AG04449 (cell line): ENCODE measurements around the gene TEKTIP1.

Experiments
- CTCF ChIA-PET: fragments of 350-600 bp; formaldehyde crosslinking; extraction: SDS; loops from one replicate; lab custom pipeline; 2021; ENCODE audit warnings: antibody characterized with exemption; lab: Yijun Ruan, JAX
- POLR2A ChIA-PET: fragments of 400-600, 350-600 bp; formaldehyde crosslinking; extraction: SDS; loops from one replicate; lab custom pipeline; 2020; ENCODE audit warnings: antibody characterized with exemption, inconsistent platforms; lab: Yijun Ruan, JAX
- DNase-seq: peaks from one replicate; pipeline ENCODE4 v3.0.0-alpha.2; 2010; ENCODE audit warnings: low read depth, low spot score
- H3K4me3 ChIP-seq: 2 replicates; pipeline ENCODE4 v1.5.1; 2011; ENCODE audit warnings: low read depth, mild to moderate bottlenecking, control low read depth, low read length
- TF ChIP-seq, protein P1 (sequence below): IDR thresholded peaks from one replicate; pipeline ENCODE4 v1.5.1; 2011; ENCODE audit warnings: mild to moderate bottlenecking, moderate library complexity, low read length, control low read depth, inconsistent platforms; ENCODE audit not compliant: insufficient read depth; ENCODE audit errors: missing control alignments

TEKTIP1 gene

DNA sequence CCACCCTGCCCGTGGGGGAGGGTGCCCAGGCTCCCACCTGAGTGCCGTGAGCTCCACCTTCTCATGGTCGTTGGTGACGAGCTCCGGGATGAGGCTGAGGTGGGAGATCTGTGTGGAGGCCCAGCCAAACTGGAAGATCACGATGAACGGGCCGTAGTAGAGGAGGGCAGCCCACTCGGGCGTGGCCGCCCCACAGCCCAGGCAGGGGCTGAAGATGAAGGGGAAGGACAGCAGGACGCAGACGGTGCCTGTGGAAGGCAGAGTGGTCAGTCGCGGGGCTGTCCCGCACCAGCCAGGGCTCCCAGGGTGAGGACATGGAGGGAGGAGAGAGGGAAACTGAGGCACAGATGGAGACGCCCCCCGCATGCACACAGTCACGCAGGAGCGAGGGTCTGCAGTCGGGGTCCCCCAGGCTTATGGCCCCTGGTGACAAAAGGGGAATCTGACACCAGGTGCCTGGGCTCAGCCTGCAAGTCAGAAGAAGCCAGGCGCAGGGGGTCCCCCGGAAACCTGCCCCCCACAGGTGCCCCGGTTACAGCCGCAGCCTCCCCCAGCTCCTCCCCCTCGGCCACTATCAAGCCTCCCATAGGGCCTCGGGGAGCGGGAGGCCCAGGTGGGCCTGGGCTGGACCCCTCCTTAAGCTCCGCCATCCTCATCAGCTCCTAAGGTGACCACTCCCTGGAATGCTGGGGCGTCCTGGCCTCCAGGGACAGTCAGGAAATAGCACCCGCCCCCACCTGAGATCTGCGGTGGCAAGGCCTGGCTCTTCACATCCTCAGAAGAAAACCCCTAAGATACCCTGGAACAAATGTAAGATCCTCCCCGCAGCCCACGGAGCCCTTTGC, 12.2 kb downstream of the TEKTIP1 start:
- DNase-seq, result no peak
- TF ChIP-seq, protein P1, sequence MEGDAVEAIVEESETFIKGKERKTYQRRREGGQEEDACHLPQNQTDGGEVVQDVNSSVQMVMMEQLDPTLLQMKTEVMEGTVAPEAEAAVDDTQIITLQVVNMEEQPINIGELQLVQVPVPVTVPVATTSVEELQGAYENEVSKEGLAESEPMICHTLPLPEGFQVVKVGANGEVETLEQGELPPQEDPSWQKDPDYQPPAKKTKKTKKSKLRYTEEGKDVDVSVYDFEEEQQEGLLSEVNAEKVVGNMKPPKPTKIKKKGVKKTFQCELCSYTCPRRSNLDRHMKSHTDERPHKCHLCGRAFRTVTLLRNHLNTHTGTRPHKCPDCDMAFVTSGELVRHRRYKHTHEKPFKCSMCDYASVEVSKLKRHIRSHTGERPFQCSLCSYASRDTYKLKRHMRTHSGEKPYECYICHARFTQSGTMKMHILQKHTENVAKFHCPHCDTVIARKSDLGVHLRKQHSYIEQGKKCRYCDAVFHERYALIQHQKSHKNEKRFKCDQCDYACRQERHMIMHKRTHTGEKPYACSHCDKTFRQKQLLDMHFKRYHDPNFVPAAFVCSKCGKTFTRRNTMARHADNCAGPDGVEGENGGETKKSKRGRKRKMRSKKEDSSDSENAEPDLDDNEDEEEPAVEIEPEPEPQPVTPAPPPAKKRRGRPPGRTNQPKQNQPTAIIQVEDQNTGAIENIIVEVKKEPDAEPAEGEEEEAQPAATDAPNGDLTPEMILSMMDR, result no peak
- ChIA-PET POLR2A (no interaction called here), CTCF (no interaction called here)
- H3K4me3 ChIP-seq, result no peak overlapping the region

DNA sequence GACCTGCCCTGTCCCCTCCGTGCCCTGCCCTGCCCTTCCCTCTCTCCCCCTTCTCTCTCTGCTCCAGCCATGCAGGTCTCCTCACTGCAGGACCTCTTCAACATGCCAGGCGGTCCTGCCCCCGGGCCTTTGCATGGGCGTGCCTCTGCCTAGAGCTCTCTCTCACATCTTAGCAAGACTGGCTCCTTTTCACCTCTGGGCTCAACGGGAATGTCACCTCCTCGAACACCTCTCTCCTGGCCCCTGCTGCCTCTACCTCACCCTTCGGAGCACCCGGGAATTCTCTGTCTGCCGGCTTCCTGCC, 12.8 kb downstream of the TEKTIP1 start:
- DNase-seq, result no peak
- ChIA-PET CTCF (no interaction called here), POLR2A (no interaction called here)
- H3K4me3 ChIP-seq, result no peak overlapping the region
- TF ChIP-seq, protein P1, result no peak

DNA sequence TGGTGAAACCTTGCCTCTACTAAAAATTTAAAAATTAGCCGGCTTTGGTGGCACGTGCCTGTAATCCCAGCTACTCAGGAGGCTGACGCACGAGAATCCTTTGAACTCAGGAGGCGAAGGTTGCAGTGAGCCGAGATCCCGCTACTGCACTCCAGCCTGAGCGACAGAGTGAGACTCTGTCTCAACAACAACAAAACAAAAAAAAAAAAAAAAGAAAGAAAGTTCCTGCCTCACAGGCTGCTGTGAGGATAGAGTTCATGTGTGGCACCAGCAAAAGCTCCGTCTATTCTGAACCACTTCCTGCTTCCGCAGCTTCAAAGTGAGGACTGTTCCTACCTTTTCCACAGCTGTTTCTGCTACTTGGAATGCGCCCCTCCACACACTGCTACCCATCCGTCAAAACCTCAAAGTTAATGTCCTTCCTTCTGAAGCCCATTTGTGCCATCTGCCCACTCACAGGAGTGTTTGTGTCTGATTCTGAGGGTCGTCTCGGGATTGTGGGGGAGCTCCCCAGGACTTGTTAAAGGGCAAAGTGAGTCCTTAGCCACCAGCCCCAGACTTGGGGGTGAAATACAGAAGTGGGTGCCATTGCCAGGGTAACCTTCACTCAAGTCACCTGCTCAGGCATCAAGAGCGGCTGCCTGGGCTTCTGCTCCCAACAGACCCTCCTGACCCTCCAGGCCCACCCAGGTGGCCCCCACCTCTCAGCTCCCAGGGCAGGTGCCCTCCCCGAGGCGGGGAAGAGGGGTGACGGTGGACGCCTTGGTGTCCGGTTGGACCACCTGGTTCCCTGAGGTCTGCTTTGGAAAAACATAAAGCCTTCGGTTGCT, 15.5 kb downstream of the TEKTIP1 start:
- ChIA-PET CTCF (interaction anchor here (0.6 to 6.4 kb wide), 4 partner anchors 9 to 257 kb away, joined by 3 to 66 read pairs (median 4); no protein-coding TSS in a partner anchor), POLR2A (no interaction called here)
- TF ChIP-seq, protein P1, result no peak
- peak overlapping the region; percentile 8 for H3K4me3 ChIP-seq
- no peak for DNase-seq

DNA sequence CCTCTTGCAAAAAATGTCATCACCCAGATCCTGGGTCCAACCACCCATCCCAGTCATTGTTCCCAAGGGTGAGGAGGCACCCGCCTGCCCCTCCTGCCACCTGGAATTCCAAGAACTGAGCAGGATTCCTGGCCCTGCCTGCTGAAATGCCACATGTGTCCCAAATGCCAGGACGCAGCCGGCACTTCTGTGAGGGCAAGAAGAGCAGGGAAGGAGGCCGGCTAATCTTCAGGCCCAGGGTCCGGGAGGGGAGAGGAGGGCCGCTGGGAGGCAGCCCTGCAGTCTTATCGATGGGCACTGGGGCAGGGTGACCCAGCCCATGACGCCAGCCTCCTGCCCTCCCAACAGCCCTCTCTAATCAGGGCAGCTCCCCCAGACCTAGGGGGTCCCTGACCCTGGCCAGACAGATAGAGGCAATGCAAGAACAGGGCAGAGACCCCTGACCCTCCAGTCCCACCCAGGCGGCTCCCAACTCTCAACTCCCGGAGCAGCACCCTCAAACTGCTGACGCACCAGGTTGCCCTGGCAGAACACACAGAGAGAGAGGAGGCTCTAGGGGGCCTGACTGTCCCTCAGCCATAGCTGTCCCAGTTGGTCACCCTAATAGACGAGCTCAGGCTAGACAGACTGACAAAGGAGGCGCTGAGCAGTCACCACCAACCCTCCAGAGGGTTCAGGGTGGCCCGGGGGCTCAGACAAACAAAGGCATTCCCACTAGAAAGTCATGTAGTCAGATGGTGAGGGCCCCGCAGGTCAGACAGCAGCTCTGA, 16.9 kb downstream of the TEKTIP1 start:
- peak overlapping the region; percentile 86 for H3K4me3 ChIP-seq

DNA sequence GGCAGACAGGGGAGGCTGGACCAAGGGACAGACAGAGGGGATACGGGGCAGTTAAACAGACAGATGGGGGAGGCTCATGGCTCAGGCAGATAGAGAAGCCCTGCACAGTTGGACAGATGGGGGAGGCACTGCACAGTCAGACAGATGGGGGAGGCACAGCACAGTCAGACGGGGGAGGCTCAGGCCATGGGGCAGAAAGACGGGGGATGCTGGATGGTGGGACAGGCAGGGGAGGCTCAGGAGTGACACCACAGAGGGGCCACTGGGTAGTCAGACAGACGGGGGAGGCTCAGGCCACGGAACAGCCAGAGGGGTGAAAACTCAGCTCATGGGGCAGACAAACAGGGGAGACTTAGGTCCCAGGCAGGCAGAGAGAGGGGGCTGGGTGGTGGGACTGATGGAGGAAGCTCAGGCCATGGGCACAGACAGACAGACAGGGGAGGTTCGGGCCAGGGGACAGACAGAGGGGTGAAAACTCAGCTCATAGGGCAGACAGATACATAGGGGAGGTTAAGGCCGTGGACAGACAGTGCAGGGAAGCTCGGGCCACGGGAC, 17.5 kb downstream of the TEKTIP1 start:
- TF ChIP-seq, protein P1, result no peak
- POLR2A ChIA-PET, result interaction anchor here (0.6 to 1.4 kb wide), 5 partner anchors 12 to 52 kb away, joined by 3 to 4 read pairs (median 3); no protein-coding TSS in a partner anchor
- CTCF ChIA-PET, result interaction anchor here (0.8 to 6.4 kb wide), 6 partner anchors 9 to 108 kb away, joined by 3 to 66 read pairs (median 4); no protein-coding TSS in a partner anchor
- DNase-seq, result no peak
- peak overlapping the region; percentile 86 for H3K4me3 ChIP-seq

More for the DNA sequence above, 16.9 kb downstream of the TEKTIP1 start:
- ChIA-PET POLR2A (interaction anchor here (0.6 to 1.4 kb wide), 3 partner anchors 11 to 53 kb away, joined by 3 to 4 read pairs (median 3); no protein-coding TSS in a partner anchor), CTCF (interaction anchor here (0.8 to 6.4 kb wide), 3 partner anchors 8 to 29 kb away, joined by 3 to 66 read pairs (median 7); no protein-coding TSS in a partner anchor)
- TF ChIP-seq, protein P1, result no peak
- no peak for DNase-seq
